Dermis blood vessel endothelial cell (primary cell): ENCODE results near the gene PHOSPHO2. TPM values are rescaled to one million over a fixed set of nuclear protein-coding genes. Genes with fewer than 3 reads are reported as not detected.

ENCODE experiments used
- DNase-seq: peaks from one replicate; pipeline ENCODE4 v3.0.0; 2010
- total RNA-seq: library from RNA; depleted of rRNA; stranded (reverse); fragments of >200 nt; gene quantifications from 2 replicates; pipeline ENCODE4 v1.2.3, GENCODE V29; 2014

PHOSPHO2 gene
- total RNA-seq, 1 donor from 2014 or later, result 3.7 TPM

DNA sequence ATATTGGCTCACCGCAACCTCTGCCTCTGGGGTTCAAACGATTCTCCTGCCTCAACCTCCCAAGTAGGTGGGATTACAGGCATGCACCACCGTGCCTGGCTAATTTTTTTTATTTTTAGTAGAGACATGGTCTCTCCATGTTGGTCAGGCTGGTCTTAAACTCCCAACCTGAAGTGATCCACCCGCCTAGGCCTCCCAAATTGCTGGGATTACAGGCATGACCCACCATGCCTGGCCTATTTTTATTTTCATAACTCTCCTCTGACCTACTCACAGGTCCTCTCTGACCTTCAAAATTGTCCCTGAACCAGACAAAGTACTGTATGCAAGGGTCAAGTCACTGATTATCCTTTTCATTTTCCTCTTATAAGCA is 23.4 kb downstream of the PHOSPHO2 start:
- DNase-seq, result no peak

DNA sequence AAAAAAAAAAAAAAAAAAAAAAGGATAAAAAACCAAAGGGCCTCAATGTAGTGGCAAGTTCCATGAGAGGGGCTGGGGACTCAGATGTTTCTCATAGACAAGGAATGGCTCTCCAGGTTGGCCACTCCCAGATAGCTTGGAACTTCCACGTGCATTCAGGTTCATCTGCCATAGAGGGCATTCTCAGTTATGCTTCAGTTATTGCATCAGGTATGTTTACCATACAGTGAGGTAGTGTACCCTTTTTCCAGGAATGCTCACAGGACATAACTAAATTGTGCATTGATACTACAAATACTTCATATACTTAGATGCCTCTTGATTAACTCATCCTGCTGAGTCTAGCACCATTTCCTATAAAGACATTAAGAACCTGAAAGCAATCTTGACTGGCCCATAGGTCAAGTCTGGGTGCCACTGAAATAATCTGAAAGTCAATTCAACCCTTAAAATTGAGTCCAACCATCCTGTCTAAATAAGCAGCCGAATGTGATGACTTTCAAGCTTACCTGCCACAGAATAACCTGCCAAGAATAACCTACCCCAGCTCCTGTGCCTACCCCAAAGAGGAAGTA is 24.7 kb downstream of the PHOSPHO2 start:
- DNase-seq, result no peak

GRCh38 chr2:169721016-169721415 is 26.7 kb downstream of the PHOSPHO2 start:
- no peak for DNase-seq

- DNase-seq, result no peak
These were observed 32.8 kb downstream of the PHOSPHO2 start for GRCh38 chr2:169727065-169727464.

GRCh38 chr2:169729274-169729605 is 35.0 kb downstream of the PHOSPHO2 start:
- no peak for DNase-seq

DNA sequence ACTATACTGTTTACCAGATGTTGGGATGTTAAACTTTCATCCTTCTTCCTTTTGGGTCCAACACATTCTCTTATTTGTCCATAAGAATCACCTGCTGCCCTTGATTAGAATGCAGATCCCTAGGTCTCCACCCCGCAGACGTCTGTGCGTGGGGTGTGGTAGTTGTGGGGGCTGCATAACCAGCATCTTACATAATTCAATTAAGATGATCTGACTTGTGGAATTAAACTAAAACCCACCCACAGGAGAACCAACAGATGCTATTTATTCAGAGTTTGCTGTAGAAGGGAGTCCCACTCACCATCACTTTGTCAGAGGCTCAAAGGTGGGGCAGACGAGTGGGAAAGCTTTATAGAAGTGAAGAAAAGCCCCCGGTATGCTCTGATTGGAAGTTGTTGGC is 37.8 kb downstream of the PHOSPHO2 start:
- DNase-seq, result no peak

DNA sequence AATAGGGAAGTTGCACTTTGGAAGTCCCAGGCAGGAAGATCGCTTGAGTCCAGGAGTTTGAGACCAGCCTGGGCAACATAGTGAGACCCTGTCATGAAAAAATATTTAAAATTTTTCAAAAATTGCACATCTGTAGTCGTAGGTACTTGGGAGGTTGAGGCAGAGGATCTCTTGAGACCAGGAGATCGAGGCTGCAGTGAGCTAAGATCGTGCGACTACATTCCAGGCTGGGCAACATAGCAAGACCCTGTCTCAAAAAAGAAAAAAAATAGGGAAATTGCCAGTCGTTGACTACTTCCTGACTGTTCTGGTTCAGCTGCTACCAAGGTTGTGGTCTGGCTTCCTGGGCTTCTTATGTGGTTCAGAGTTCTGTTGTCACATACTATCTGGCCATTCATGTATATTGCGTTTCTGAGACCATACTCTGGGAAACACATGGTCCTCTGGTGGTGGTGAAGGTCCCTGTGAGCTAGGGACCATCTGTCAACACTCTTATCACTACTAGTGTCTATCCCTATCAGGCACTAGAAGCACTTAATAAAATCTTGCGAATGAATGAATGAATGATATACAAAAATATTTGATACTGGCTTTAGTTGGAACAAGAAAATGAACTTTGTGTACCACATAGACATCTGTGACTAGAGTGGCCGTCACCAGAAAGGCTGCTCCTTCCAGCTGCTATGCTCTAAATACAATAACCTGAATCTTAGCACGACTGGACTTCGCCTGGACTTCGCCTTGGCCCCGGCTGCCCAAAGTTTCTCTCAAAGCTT is 38.5 kb downstream of the PHOSPHO2 start:
- no peak for DNase-seq

- DNase-seq, result peak; percentile 28
These were observed 40.0 kb downstream of the PHOSPHO2 start for GRCh38 chr2:169734169-169734847.

DNA sequence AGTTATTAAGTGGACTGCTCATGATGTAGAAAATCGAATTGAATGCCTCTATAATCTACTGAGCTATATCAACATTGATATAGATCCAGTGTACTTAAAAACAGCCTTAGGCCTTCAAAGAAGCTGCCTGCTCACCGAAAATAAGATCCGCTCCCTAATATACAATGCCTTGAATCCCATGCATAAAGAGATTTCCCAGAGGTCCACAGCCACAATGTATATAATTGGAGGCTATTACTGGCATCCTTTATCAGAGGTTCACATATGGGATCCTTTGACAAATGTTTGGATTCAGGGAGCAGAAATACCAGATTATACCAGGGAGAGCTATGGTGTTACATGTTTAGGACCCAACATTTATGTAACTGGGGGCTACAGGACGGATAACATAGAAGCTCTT is 41.4 kb downstream of the PHOSPHO2 start:
- DNase-seq, result no peak

GRCh38 chr2:169736902-169737301 is 42.6 kb downstream of the PHOSPHO2 start:
- no peak for DNase-seq

DNA sequence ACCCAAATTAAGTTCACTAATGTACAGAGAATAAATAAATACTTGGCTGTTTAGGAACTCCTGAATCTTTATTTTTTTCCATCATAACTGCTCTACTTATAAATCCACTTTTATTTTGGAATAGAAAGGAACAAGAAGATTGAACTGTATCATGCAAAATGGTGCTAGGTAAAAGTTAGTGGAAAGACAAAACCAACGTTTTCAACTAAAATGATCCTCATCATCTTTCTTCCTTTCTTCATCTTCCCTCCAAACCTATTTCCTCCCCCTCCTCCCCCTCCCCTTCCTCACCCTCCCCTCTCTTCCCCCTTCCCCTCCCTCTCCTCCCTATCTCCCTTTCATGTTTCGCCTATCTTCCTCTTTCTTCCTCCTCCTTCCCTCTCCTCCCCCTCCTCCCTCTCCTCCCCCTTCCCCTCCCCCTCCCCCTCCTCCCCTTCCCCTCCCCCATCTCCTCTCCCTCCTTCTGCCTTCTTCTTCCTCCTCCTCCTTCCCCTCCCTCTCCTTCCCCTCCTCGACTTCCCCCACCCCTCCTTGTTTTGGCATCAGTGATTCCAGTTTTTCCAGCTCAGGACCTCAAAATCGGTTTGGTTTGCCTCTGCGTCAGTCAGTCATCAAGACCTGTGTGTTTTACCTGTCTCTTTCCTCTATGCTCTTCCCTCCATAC is 44.4 kb downstream of the PHOSPHO2 start:
- DNase-seq, result no peak

DNA sequence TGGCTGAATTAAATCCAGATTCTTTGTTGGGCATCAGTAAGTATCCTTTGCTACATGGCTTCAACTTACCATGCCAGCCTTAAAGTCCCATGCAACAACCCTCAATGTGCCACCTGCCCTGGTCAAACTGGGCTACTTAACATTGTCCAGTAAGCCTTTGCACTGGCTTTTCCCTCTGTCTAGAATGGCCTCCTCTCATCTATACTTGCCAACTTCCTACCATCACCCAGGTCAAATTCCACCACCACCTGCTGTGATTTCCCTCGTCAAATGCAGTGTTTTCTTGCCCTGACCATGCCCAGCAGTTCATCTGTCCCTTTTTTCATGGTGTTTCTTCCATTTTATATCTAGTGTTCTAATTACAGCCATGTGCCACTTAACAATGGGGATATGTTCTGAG is 45.1 kb downstream of the PHOSPHO2 start:
- no peak for DNase-seq

GRCh38 chr2:169743549-169743948 is 49.3 kb downstream of the PHOSPHO2 start:
- DNase-seq, result no peak

- no peak for DNase-seq
These were observed 52.0 kb downstream of the PHOSPHO2 start for GRCh38 chr2:169746240-169746639.

- no peak for DNase-seq
These were observed 54.0 kb downstream of the PHOSPHO2 start for GRCh38 chr2:169748319-169748718.

Other genes starting within 250 kb of the PHOSPHO2 start
- 2.1 and 3.2 TPM in 2 replicates for gene BBS5, start 215.0 kb upstream of the PHOSPHO2 start, total RNA-seq
- 0.09 and 0.34 TPM in 2 replicates for gene KLHL41, start 184.8 kb upstream of the PHOSPHO2 start, total RNA-seq
- 22.8 and 29.1 TPM in 2 replicates for gene FASTKD1, start 120.6 kb upstream of the PHOSPHO2 start, total RNA-seq
- gene PPIG, start 110.1 kb upstream of the PHOSPHO2 start, total RNA-seq, result 31.6 and 34.2 TPM in 2 replicates
- not detected in 2 replicates for gene CFAP210, start 64 bp upstream of the PHOSPHO2 start, total RNA-seq
- 17.5 and 21.5 TPM in 2 replicates for gene KLHL23, start 39.4 kb downstream of the PHOSPHO2 start, total RNA-seq
- 75.2 and 113 TPM in 2 replicates for gene SSB, start 104.4 kb downstream of the PHOSPHO2 start, total RNA-seq
- gene METTL5, start 130.4 kb downstream of the PHOSPHO2 start, total RNA-seq, result 37.4 and 41.9 TPM in 2 replicates
- gene UBR3, start 133.0 kb downstream of the PHOSPHO2 start, total RNA-seq, result 60.6 and 72.8 TPM in 2 replicates